ENCODE measurements around the gene GOLGA5. TPM values are rescaled to one million over a fixed set of nuclear protein-coding genes. Genes with fewer than 3 reads are reported as not detected.

GOLGA5 gene
- total RNA-seq, 1 donor from 2014 or later, result 27.6 TPM

DNA sequence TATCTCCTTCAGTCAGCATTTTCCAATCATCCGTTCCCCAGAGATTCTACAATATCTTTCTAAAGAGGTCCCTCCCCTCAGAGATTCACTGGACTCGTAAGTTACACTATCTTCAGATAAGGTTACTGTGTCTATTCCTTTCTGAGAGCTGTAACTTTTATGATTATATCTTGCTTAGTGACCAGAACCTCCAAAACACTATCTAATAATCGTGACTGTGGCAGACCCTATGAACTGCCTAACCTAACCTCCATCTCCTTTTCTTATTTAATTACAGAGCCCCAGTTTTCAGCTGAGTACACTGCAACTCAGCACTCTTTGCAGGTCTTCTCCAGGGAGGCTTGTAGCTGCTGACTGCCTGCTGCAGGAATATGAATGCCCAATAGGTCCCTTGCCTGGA lies 90.3 kb downstream of the GOLGA5 start:
- H3K27ac Mint-ChIP-seq, result no peak overlapping the region
- no peaks in the 10 kb centered on the region for H3K36me3 Mint-ChIP-seq
- DNase-seq (ENCODE audit: extremely low spot score, unreplicated experiment), result no peak
- peaks cover 60% of the 10 kb centered on the region for H3K27me3 Mint-ChIP-seq
- H3K4me3 Mint-ChIP-seq, result no peak overlapping the region
- no peaks in the 10 kb centered on the region for H3K9me3 Mint-ChIP-seq
- no peaks in the 10 kb centered on the region for H3K4me1 Mint-ChIP-seq (ENCODE audit: unreplicated experiment)
- TF ChIP-seq, protein P1, sequence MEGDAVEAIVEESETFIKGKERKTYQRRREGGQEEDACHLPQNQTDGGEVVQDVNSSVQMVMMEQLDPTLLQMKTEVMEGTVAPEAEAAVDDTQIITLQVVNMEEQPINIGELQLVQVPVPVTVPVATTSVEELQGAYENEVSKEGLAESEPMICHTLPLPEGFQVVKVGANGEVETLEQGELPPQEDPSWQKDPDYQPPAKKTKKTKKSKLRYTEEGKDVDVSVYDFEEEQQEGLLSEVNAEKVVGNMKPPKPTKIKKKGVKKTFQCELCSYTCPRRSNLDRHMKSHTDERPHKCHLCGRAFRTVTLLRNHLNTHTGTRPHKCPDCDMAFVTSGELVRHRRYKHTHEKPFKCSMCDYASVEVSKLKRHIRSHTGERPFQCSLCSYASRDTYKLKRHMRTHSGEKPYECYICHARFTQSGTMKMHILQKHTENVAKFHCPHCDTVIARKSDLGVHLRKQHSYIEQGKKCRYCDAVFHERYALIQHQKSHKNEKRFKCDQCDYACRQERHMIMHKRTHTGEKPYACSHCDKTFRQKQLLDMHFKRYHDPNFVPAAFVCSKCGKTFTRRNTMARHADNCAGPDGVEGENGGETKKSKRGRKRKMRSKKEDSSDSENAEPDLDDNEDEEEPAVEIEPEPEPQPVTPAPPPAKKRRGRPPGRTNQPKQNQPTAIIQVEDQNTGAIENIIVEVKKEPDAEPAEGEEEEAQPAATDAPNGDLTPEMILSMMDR (conservative IDR thresholded peaks at IDR 0.05), result no peak

DNA sequence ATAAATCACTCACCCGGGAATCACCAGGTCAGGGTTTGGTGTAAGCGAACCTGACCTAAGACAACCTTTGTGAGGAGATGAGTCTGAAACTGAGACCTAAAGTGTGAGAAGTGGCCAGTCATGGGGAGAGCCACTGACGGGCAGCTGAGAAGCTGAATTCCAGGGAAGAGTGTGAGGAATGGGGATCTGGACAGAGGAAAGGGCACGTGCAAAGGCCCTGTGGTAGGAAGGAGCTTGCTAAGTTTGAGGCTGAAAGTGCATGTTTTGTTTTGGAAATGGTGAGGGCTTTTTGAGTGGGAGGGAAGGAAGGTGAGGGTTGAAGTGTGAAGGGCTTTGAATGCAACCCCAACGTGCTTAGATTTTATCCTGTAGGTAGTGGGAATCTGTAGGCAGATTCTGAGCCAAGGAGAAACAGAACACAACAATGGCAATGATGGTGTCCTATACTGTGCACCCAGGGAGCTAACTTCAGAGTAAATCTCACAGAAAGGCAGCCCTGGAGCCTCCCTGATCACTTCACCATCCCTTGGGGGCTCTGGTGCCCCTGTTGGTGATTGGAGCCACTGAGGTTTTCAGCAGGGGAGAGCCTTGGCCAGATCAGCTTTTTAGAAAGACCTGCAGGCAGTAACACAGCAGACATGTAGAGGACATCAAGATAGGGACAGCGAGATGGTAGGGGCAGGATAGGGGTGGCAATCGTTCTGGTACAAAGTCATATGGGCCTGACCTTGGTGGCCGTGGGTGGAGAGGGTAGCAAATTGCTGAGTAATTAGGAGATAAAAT lies 91.4 kb downstream of the GOLGA5 start:
- Mint-ChIP-seq H3K27me3 (peaks cover 58% of the 10 kb centered on the region), H3K9me3 (no peaks in the 10 kb centered on the region), H3K4me1 (ENCODE audit: unreplicated experiment) (no peaks in the 10 kb centered on the region), H3K27ac (no peak overlapping the region), H3K4me3 (no peak overlapping the region), H3K36me3 (no peaks in the 10 kb centered on the region)
- TF ChIP-seq, protein P1 (conservative IDR thresholded peaks at IDR 0.05), result no peak
- no peak for DNase-seq (ENCODE audit: extremely low spot score, unreplicated experiment)

DNA sequence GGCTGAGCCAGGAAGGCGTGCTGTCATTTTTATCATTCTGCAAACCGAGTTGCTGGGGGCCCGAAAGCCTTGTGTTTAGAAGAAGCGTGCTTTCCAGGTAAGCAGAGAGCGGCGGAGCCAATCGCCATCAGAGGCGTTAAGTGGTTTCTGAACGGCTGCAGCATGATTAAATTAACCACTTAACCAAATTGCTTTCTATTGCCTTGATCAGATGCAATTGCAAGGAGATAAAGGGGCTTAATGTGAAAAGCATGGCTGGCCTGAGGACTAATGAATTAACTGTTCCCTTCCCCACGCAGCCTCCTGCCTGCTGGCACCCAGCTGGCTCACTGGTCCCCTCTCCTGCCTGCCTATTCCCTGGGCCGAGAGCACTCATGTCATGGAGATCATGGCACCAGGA lies 92.2 kb downstream of the GOLGA5 start:
- H3K36me3 Mint-ChIP-seq, result no peaks in the 10 kb centered on the region
- H3K27me3 Mint-ChIP-seq, result peaks cover 50% of the 10 kb centered on the region
- H3K4me3 Mint-ChIP-seq, result no peak overlapping the region
- H3K4me1 Mint-ChIP-seq (ENCODE audit: unreplicated experiment), result no peaks in the 10 kb centered on the region
- TF ChIP-seq, protein P1 (conservative IDR thresholded peaks at IDR 0.05), result no peak
- no peaks in the 10 kb centered on the region for H3K9me3 Mint-ChIP-seq
- H3K27ac Mint-ChIP-seq, result no peak overlapping the region
- DNase-seq (ENCODE audit: extremely low spot score, unreplicated experiment), result no peak

DNA sequence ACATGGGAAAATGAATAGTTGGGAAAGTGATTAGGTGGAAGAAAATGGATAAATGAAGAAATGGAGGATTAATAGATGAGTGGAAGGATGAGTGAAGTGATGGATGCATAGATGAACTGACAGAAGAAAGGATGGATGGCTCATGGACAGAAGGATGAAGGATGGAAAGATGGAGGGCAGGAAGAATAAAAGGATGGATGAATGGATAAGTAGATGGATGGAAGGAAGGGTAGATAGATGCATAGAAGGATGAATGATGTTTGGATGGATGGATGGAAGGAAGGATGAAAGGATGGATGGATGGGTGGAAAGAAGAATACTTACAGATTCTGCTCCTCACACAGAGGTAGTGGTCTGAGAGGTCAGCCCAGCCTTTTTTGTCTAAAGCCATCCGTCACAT lies 93.1 kb downstream of the GOLGA5 start:
- Mint-ChIP-seq H3K27ac (no peak overlapping the region), H3K36me3 (no peaks in the 10 kb centered on the region), H3K4me1 (ENCODE audit: unreplicated experiment) (no peaks in the 10 kb centered on the region), H3K9me3 (no peaks in the 10 kb centered on the region), H3K27me3 (peaks cover 46% of the 10 kb centered on the region), H3K4me3 (no peak overlapping the region)
- no peak for DNase-seq (ENCODE audit: extremely low spot score, unreplicated experiment)
- TF ChIP-seq, protein P1 (conservative IDR thresholded peaks at IDR 0.05), result no peak

DNA sequence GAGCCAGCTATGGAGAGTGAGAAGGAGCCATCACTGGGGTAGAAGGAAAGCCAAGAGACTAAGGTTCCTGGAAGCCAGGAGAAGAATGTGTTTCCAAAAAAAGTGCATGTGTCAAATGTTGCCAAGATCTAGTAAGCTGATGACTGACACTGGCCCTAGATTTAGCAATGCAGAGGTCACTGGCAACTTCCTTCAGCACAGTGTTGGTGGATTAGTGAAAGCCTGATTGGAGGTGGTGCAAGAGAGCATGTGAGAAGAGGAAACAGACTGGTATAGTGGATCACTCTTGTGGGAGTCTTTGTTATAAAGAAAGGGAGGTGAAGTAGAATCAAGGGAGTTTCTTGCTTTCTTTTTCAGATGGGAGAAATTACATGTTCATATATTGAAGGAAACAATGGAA lies 94.8 kb downstream of the GOLGA5 start:
- no peak overlapping the region for H3K27ac Mint-ChIP-seq
- H3K27me3 Mint-ChIP-seq, result peaks cover 46% of the 10 kb centered on the region
- H3K4me3 Mint-ChIP-seq, result no peak overlapping the region
- H3K36me3 Mint-ChIP-seq, result no peaks in the 10 kb centered on the region
- no peaks in the 10 kb centered on the region for H3K4me1 Mint-ChIP-seq (ENCODE audit: unreplicated experiment)
- TF ChIP-seq, protein P1 (conservative IDR thresholded peaks at IDR 0.05), result no peak
- no peak for DNase-seq (ENCODE audit: extremely low spot score, unreplicated experiment)
- H3K9me3 Mint-ChIP-seq, result no peaks in the 10 kb centered on the region

Other genes starting within 250 kb of the GOLGA5 start
- 71.2 and 80.3 TPM in 2 replicates for gene LGMN, start 45.7 kb upstream of the GOLGA5 start, total RNA-seq (ENCODE audit: low replicate concordance)
- gene CHGA, start 128.8 kb downstream of the GOLGA5 start, total RNA-seq (ENCODE audit: low replicate concordance), result 1,527 and 3,424 TPM in 2 replicates